ENCODE measurements around the gene CDH23.

The CDH23 gene

GRCh38 chr10:71568896-71569492 lies 172.3 kb downstream of the CDH23 start:
- DNase-seq (ENCODE audit: extremely low read depth, insufficient read length): no peak
- TF ChIP-seq CTCF (IDR thresholded peaks at IDR 0.05; ENCODE audit: insufficient read depth, low read length, poor library complexity, severe bottlenecking): no peak
- no peaks in the 10 kb centered on the region; the same call in 1 of the 2 replicates for H3K27me3 ChIP-seq (replicated peaks; ENCODE audit: control insufficient read depth, insufficient read depth, low read length)
- H3K4me3 ChIP-seq (replicated peaks; ENCODE audit: low read depth, low read length): no peak overlapping the region
- no peaks in the 10 kb centered on the region for H3K36me3 ChIP-seq (ENCODE audit: control insufficient read depth, insufficient read depth, low read length)

DNA sequence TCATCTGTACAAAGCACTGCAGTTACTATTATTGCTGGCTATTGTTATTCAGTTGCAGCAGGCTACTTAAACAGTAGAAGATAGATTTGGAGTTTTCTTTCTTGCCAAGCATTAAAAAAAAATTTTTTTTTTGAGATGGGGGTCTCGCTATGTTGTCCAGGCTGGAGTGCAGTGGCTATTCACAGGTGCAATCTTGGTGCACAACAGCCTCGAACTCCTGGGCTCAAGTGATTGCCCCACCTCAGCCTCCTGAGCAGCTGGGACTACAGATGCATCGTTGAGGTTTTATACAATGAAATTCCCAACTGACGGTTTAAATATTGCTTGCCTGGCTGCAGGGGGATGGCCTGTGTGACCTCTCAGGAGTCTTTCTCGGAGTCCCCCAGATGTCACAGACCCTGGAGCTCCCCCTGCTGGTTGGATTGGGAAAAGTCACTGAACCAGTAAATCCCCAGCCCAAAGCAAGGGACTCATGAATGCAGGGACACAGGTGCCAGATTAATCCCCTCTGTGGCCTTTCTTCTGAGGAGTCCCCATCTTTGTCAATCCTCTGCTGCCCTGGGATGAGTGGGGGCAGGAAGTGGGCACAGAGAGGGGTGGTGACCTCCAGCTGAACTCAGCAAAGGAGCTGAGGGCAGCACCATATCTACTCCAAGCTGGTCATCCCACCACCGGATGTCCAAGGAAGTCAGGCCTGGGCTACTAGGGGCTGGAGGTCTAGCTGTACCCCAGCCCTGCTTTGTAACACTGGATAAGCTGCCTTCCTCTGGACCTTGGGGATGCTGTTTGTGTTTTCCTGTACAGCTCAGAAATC lies 173.3 kb downstream of the CDH23 start:
- DNase-seq (ENCODE audit: extremely low read depth, insufficient read length): no peak
- peak; percentile 83 for TF ChIP-seq CTCF (IDR thresholded peaks at IDR 0.05; ENCODE audit: insufficient read depth, low read length, poor library complexity, severe bottlenecking)
- Histone ChIP-seq H3K36me3 (ENCODE audit: control insufficient read depth, insufficient read depth, low read length) (no peaks in the 10 kb centered on the region), H3K27me3 (replicated peaks; ENCODE audit: control insufficient read depth, insufficient read depth, low read length) (no peaks in the 10 kb centered on the region), H3K4me3 (replicated peaks; ENCODE audit: low read depth, low read length) (no peak overlapping the region)

DNA sequence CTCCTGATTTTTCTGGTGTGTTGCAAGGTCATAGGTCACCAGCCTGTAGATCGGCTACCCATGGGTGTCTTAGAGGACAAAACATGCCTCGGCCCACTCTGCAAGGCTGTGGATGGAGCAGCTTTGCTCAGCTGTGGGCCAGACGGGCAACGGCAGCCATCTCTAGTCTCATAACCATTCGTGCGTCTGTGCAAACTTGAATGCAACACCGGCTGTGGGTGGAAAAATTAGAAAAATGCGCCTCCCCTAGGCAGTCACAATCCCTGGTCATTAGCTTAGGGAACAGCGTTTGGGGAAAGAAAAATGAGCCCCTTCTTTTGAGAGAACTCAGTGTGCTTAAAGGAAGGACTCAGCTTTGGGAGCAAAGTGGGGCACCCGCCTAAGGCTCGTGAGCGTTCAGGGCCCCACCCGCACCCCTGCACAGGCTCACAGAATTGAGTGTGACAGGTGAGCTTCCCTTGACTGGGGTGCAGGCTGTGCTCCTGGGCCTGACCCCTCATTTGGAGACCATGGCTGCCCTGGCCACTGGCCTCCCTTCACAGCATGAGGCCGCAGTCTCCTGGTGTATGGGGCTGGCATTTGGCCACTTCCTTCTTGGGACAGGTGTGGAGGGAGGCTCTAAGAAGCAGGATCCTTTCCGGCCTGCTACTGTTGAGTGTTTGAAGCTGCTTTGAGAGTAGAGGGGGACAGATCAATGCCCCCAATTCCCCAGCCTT lies 174.9 kb downstream of the CDH23 start:
- H3K27me3 ChIP-seq (replicated peaks; ENCODE audit: control insufficient read depth, insufficient read depth, low read length): no peaks in the 10 kb centered on the region
- H3K36me3 ChIP-seq (ENCODE audit: control insufficient read depth, insufficient read depth, low read length): no peaks in the 10 kb centered on the region
- no peak overlapping the region for H3K4me3 ChIP-seq (replicated peaks; ENCODE audit: low read depth, low read length)
- no peak for DNase-seq (ENCODE audit: extremely low read depth, insufficient read length)
- TF ChIP-seq CTCF (IDR thresholded peaks at IDR 0.05; ENCODE audit: insufficient read depth, low read length, poor library complexity, severe bottlenecking): no peak

- H3K27me3 ChIP-seq (replicated peaks; ENCODE audit: control insufficient read depth, insufficient read depth, low read length): no peaks in the 10 kb centered on the region
- DNase-seq (ENCODE audit: extremely low read depth, insufficient read length): no peak
- no peak overlapping the region for H3K4me3 ChIP-seq (replicated peaks; ENCODE audit: low read depth, low read length)
- TF ChIP-seq CTCF (IDR thresholded peaks at IDR 0.05; ENCODE audit: insufficient read depth, low read length, poor library complexity, severe bottlenecking): no peak
- H3K36me3 ChIP-seq (ENCODE audit: control insufficient read depth, insufficient read depth, low read length): no peaks in the 10 kb centered on the region
Observed at GRCh38 chr10:71572962-71573361, 176.2 kb downstream of the CDH23 start.

DNA sequence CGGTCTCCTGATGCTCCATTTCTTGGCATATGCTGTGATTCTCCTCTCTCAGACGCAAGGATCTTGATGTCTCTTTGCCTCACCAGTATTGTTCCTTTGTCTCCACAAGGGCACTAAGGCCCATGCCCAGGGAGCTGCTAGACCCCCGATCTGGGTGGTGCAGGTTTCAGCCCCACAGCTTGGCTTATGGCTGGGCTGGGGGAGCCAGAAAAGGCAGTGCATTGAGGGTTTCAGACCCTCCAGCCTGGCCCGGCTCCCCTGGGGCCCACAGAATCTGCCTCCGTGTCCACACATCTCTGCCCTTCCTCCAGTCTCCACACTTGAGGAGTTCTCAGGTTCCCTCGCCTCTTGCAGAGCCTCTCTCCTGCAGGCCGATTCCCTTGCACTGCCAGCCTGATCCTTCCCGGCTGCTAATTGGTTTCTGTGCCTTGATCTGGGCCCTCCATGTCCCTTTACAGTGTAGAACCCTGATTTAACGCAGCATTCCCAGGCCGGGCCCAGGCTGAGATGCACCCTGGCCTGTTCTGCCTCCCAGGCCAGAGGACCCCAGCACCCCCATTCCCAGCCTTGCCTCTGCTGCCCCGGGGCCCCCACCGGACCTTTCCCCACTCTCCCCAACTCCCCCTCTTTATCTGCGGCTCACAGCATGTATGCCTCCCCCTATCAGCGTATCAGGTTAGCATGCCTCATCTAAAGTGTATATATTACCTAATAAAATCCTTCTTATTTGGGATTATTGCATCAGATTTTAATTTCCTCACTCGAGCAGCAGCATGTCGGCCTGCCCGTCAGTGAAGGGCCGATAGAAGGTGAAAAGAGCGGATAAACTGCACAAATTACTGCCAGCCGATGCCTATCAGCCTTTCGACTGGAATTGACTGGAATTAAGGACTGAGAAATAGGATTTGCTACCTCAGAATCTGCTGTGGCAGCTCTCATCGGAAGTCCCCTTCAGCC lies 177.1 kb downstream of the CDH23 start:
- Histone ChIP-seq H3K27me3 (replicated peaks; ENCODE audit: control insufficient read depth, insufficient read depth, low read length) (no peaks in the 10 kb centered on the region), H3K4me3 (replicated peaks; ENCODE audit: low read depth, low read length) (no peak overlapping the region), H3K36me3 (ENCODE audit: control insufficient read depth, insufficient read depth, low read length) (no peaks in the 10 kb centered on the region)
- no peak for DNase-seq (ENCODE audit: extremely low read depth, insufficient read length)
- no peak for TF ChIP-seq CTCF (IDR thresholded peaks at IDR 0.05; ENCODE audit: insufficient read depth, low read length, poor library complexity, severe bottlenecking)
